Measurements from ENCODE around the gene C1orf159. TPM values are rescaled to one million over a fixed set of nuclear protein-coding genes. Genes with fewer than 3 reads are reported as not detected.

Gene C1orf159
- total and polyA plus RNA-seq, 2 experiments from 2014 or later, result 21.7 to 36.2 TPM

GRCh38 chr1:1140673-1141072, 24.8 kb upstream of the C1orf159 start:
- H3K27ac ChIP-seq, result no peak overlapping the region
- TF ChIP-seq CTCF (IDR thresholded peaks at IDR 0.05; ENCODE audit: low read depth, low read length), result no peak
- no peaks in the 10 kb centered on the region for H3K36me3 ChIP-seq
- no peaks in the 10 kb centered on the region for H3K9me3 ChIP-seq (ENCODE audit: low read depth)
- H3K4me1 ChIP-seq (ENCODE audit: low read depth), result no peaks in the 10 kb centered on the region
- no peak overlapping the region for H3K4me3 ChIP-seq
- H3K27me3 ChIP-seq, result peaks cover 30% of the 10 kb centered on the region
- DNase-seq (ENCODE audit: low read depth in 1 of 2, low spot score in 1 of 2), result no peak

GRCh38 chr1:1137256-1138045, 21.6 kb upstream of the C1orf159 start:
- no peak for TF ChIP-seq CTCF (IDR thresholded peaks at IDR 0.05; ENCODE audit: low read depth, low read length)

DNA sequence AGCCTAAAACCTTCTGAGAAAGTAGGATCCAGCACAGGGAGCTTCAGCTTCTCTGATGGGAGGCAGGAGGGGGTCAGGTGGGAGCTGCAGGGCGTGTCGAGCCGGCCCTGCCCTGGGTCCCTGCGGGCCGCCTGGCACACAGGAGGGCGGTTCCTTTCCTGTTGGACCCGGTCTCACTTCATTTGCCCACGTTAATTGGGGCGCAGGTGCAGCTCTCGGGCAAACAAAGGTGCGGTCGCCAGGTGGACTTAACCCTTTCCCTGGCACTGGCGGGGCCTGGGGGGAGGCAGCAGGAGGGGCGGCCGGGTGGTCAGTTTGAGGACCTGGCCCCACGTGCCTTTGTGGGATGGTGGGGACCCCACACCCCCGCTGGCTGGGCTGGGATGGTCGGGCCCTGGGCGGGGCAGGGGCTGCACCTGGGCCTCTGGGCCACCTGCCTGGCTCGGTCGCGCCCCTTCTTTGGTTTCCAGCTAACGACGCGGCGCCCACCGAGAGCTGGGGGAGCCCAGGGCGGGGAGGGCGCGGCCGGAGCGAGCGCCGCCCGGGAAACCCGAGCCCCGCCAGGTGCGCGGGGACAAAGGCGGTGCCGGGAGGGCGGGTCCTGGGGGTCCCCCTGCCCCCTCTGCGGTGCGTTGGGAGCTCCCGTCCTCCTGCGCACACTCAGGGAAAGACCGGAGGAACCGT, 20.8 kb upstream of the C1orf159 start:
- H3K27ac ChIP-seq, result no peak overlapping the region
- DNase-seq (ENCODE audit: low read depth in 1 of 2, low spot score in 1 of 2), result no peak
- H3K9me3 ChIP-seq (ENCODE audit: low read depth), result no peaks in the 10 kb centered on the region
- no peak overlapping the region for H3K4me3 ChIP-seq
- H3K4me1 ChIP-seq (ENCODE audit: low read depth), result no peaks in the 10 kb centered on the region
- no peak for TF ChIP-seq CTCF (IDR thresholded peaks at IDR 0.05; ENCODE audit: low read depth, low read length)
- H3K27me3 ChIP-seq, result peaks cover 32% of the 10 kb centered on the region
- no peaks in the 10 kb centered on the region for H3K36me3 ChIP-seq

More at GRCh38 chr1:1137256-1138045, 21.6 kb upstream of the C1orf159 start:
- Histone ChIP-seq H3K27ac (no peak overlapping the region), H3K4me1 (ENCODE audit: low read depth) (no peaks in the 10 kb centered on the region), H3K36me3 (no peaks in the 10 kb centered on the region), H3K4me3 (no peak overlapping the region), H3K9me3 (ENCODE audit: low read depth) (no peaks in the 10 kb centered on the region), H3K27me3 (peaks cover 32% of the 10 kb centered on the region)
- DNase-seq (ENCODE audit: low read depth in 1 of 2, low spot score in 1 of 2), result no peak

- no peaks in the 10 kb centered on the region for H3K9me3 ChIP-seq (ENCODE audit: low read depth)
- H3K36me3 ChIP-seq, result no peaks in the 10 kb centered on the region
- TF ChIP-seq CTCF (IDR thresholded peaks at IDR 0.05; ENCODE audit: low read depth, low read length), result no peak
- H3K4me1 ChIP-seq (ENCODE audit: low read depth), result no peaks in the 10 kb centered on the region
- no peak overlapping the region for H3K27ac ChIP-seq
- H3K27me3 ChIP-seq, result peaks cover 32% of the 10 kb centered on the region
- H3K4me3 ChIP-seq, result no peak overlapping the region
- peak in 1 of 2 donors; percentile 13 for DNase-seq (ENCODE audit: low read depth in 1 of 2, low spot score in 1 of 2)
These were observed 19.6 kb upstream of the C1orf159 start for GRCh38 chr1:1135339-1136136.

GRCh38 chr1:1134300-1134970, 18.5 kb upstream of the C1orf159 start:
- Histone ChIP-seq H3K36me3 (no peaks in the 10 kb centered on the region), H3K9me3 (ENCODE audit: low read depth) (no peaks in the 10 kb centered on the region), H3K4me1 (ENCODE audit: low read depth) (no peaks in the 10 kb centered on the region), H3K27me3 (peaks cover 32% of the 10 kb centered on the region), H3K27ac (no peak overlapping the region), H3K4me3 (no peak overlapping the region)
- no peak for TF ChIP-seq CTCF (IDR thresholded peaks at IDR 0.05; ENCODE audit: low read depth, low read length)
- DNase-seq (ENCODE audit: low read depth in 1 of 2, low spot score in 1 of 2), result no peak
